Body of pancreas (tissue), 4 donors: Measurements from ENCODE around the gene NCCRP1.

ENCODE experiments used
- CTCF ChIP-seq, 7 experiments: fragments of 450-650 bp in 4 of 7; fragments of 200-600 bp in 3 of 7; sonication (generic) in 3 of 7; IDR thresholded peaks; one replicate each; pipeline ENCODE4 v1.5.1; 2016 to 2019; ENCODE audit warnings: antibody characterized with exemption in 7 of 7
- POLR2A ChIP-seq, 3 donors: fragments of 450-650 bp; IDR thresholded peaks; one replicate each; pipeline ENCODE4 v1.6.1; 2016; ENCODE audit warnings: antibody characterized with exemption in 3 of 3, mild to moderate bottlenecking in 2 of 3

- TF ChIP-seq CTCF (IDR thresholded peaks at IDR 0.05) (no peak), POLR2A (IDR thresholded peaks at IDR 0.05) (no peak)
Observed at GRCh38 chr19:39206122-39206521, 9.4 kb downstream of the NCCRP1 start.
